VCaP (cell line): ENCODE results near the gene BRPF1.
A peak's percentile ranks its signal among the peaks of the same experiment; 100 is the strongest.

Source experiments
- H3K27ac ChIP-seq: fragments of 450-650 bp; 2 replicates; pipeline ENCODE4 v1.5.1; 2017
- CTCF ChIP-seq: fragments of 450-650 bp; conservative IDR thresholded peaks from 2 replicates; pipeline ENCODE4 v1.5.1; 2017; ENCODE audit warnings: mild to moderate bottlenecking, moderate library complexity

The BRPF1 gene

GRCh38 chr3:9769426-9770275 lies 38.1 kb downstream of the BRPF1 start, which contains the start of gene CAMK1:
Gene CAMK1 (minus strand): TSS chr3:9769947. CDS start chr3:9767749, 2,198 bp downstream.
- peak within 1 kb of the TSS; percentile 89 for H3K27ac ChIP-seq
- TF ChIP-seq CTCF = no peak

- TF ChIP-seq CTCF = no peak
- H3K27ac ChIP-seq = peak overlapping the region; percentile 89
Observed at GRCh38 chr3:9770276-9770812, 38.8 kb downstream of the BRPF1 start.

GRCh38 chr3:9771007-9771406 lies 39.5 kb downstream of the BRPF1 start:
- peak overlapping the region; percentile 89 for H3K27ac ChIP-seq

- H3K27ac ChIP-seq = peak overlapping the region; percentile 87
Observed at GRCh38 chr3:9776896-9777693, 45.6 kb downstream of the BRPF1 start.

GRCh38 chr3:9777694-9778021 lies 46.1 kb downstream of the BRPF1 start:
- no peak overlapping the region for H3K27ac ChIP-seq
- no peak for TF ChIP-seq CTCF

More at GRCh38 chr3:9776896-9777693, 45.6 kb downstream of the BRPF1 start:
- no peak for TF ChIP-seq CTCF

GRCh38 chr3:9778143-9779074 lies 46.9 kb downstream of the BRPF1 start:
- H3K27ac ChIP-seq = no peak overlapping the region

More at GRCh38 chr3:9778143-9779074, 46.9 kb downstream of the BRPF1 start:
- no peak for TF ChIP-seq CTCF
